GM13977 (cell line): ENCODE data around the gene DGKZ.
"Not testable (repeated sequence)": the region's sequence is repeated elsewhere in the genome, so short reads cannot be mapped to it uniquely, and the experiment has no call there.

Experiments used
- DNase-seq: peaks from one replicate; pipeline ENCODE4 v3.0.0; 2012; ENCODE audit warnings: low spot score
- in situ Hi-C: fragments of 300-500 bp; cut with MboI; formaldehyde crosslinking; loops from one replicate; pipeline ENCODE4 v1.12.0; 2022; ENCODE audit warnings: low sequenced_read_pairs, low pct_unique_long_range_greater_than_20kb, mixed read lengths, inconsistent platforms; ENCODE audit not compliant: unreplicated experiment
- TF ChIP-seq, protein P1 (sequence below): IDR thresholded peaks from 2 replicates; pipeline ENCODE4 v1.5.1; 2012; ENCODE audit warnings: mild to moderate bottlenecking, control low read depth; ENCODE audit not compliant: insufficient read depth; ENCODE audit errors: extremely low read depth, missing control alignments

DGKZ gene

GRCh38 chr11:46376258-46377050, 29.2 kb downstream of the DGKZ start:
- in situ Hi-C loops = no loop called here
- TF ChIP-seq, protein P1, sequence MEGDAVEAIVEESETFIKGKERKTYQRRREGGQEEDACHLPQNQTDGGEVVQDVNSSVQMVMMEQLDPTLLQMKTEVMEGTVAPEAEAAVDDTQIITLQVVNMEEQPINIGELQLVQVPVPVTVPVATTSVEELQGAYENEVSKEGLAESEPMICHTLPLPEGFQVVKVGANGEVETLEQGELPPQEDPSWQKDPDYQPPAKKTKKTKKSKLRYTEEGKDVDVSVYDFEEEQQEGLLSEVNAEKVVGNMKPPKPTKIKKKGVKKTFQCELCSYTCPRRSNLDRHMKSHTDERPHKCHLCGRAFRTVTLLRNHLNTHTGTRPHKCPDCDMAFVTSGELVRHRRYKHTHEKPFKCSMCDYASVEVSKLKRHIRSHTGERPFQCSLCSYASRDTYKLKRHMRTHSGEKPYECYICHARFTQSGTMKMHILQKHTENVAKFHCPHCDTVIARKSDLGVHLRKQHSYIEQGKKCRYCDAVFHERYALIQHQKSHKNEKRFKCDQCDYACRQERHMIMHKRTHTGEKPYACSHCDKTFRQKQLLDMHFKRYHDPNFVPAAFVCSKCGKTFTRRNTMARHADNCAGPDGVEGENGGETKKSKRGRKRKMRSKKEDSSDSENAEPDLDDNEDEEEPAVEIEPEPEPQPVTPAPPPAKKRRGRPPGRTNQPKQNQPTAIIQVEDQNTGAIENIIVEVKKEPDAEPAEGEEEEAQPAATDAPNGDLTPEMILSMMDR = no peak
- no peak for DNase-seq

DNA sequence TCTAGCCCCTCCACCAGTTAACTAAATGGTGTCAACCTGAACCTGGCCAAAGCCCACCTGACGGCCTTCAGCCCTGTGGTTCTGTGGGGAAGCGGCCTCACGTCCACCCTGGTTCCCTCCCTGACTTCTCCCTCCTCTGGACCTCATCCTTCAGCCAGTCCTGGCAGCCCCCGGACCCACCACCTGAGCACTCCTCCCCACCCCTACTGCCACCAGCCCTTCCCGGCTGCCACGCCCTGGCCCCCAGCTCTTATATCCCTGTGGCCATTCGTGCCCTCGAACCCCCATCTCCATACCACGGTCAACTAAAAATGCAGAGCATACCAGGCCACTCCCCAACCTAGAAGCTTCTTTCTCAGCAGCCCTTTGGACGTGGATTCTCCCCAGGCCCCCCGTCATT, 30.0 kb downstream of the DGKZ start:
- no peak for DNase-seq
- TF ChIP-seq, protein P1 = no peak
- in situ Hi-C loops = no loop called here

DNA sequence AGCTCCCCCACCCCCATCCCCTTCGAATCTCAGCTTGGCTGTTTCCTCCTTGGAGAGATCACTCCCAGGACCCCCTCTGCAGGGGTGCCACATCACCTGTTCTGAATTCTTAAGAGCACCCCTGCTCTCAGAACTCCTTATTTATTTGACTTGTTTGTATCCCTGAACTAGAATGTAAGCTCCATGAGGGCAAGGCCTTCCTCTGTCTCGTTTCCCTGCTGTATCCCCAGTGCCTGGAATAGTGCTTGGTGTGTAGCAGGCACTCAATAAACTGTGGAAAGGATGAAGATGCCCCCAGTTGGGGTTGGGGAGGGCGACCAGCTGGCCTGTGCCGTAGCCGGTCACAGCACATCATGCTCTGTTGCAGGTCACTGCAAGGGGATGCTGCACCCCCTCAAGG, 30.6 kb downstream of the DGKZ start:
- DNase-seq = no peak
- in situ Hi-C loops = no loop called here
- TF ChIP-seq, protein P1 = no peak

DNA sequence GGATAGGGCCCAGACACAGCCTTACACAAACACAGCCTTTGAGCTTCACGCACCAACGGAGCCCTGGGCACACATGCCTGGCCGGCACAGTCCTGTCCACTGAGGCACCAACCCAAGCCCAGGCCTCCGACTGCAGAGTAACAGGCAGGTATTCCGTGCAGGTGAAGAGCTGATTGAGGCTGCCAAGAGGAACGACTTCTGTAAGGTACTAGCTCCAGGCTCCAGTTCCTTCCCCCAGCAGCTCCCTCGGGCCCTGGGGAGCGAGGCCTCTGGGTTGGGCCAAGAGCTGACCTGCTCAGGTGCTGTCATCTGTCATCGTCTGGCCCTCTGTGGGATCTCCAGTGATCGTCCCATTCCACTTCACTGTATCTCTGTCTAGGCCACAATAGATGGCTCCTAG, 31.0 kb downstream of the DGKZ start:
- in situ Hi-C loops = no loop called here
- DNase-seq = no peak
- TF ChIP-seq, protein P1 = no peak

- in situ Hi-C loops = no loop called here
- peak; percentile 43 for DNase-seq
- TF ChIP-seq, protein P1 = no peak
Observed at GRCh38 chr11:46378811-46379481, 31.7 kb downstream of the DGKZ start.

GRCh38 chr11:46379482-46380293, 32.4 kb downstream of the DGKZ start:
- DNase-seq = peak; percentile 33
- in situ Hi-C loops = not testable (repeated sequence)
